Non-pigmented ciliary epithelial cell (primary cell): ENCODE results near the gene SRL.
"Not testable (repeated sequence)": the region's sequence is repeated elsewhere in the genome, so short reads cannot be mapped to it uniquely, and the experiment has no call there.

Experiments used
- DNase-seq: peaks from one replicate; pipeline ENCODE4 v3.0.0-alpha.2; 2010; ENCODE audit warnings: low read depth

SRL gene

GRCh38 chr16:4159726-4160125 is 82.2 kb downstream of the SRL start:
- no peak for DNase-seq

- no peak for DNase-seq
Observed at GRCh38 chr16:4158143-4159093, 83.5 kb downstream of the SRL start.

DNA sequence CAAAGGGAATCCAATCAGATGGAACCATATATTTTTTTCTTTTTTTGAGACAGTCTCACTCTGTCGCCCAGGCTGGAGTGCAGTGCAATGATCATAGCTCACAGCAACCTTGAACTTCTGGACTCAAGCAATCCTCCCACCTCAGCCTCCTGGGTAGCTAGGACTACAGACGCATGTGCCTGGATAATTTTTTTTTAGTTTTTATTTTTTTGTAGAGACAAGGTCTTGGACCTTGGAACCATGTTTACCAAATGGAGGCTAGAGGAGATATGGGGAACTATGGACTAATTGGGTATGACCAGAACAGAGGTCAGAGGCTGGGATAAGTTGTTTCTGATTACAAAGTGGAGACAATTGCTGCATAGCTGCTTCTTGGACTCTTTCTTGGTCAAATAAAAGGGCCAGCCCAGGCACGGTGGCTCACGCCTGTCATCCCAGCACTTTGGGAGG is 84.5 kb downstream of the SRL start:
- no peak for DNase-seq

- DNase-seq: not testable (repeated sequence)
Observed at GRCh38 chr16:4156503-4156902, 85.4 kb downstream of the SRL start.

- not testable (repeated sequence) for DNase-seq
Observed at GRCh38 chr16:4153364-4153763, 88.5 kb downstream of the SRL start.

DNA sequence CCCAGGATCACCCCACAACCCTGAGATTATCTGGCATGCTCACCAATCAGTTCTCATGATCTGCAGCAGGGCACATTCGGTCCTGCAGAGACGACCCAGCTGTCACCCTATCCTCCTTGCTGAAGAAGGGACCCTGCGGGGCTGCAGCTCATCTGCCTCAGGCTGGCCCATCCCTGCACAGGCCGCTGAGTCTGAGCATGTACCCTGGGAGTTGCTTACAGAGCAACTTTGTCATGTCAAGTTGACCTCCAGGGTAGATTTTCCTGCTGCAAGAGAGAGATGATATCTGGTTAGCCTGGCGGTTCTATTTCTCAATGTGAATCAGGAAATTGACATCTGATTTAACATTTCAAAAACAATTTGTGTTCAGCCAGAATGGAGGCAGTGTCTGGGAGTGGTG is 89.6 kb downstream of the SRL start:
- no peak for DNase-seq

DNA sequence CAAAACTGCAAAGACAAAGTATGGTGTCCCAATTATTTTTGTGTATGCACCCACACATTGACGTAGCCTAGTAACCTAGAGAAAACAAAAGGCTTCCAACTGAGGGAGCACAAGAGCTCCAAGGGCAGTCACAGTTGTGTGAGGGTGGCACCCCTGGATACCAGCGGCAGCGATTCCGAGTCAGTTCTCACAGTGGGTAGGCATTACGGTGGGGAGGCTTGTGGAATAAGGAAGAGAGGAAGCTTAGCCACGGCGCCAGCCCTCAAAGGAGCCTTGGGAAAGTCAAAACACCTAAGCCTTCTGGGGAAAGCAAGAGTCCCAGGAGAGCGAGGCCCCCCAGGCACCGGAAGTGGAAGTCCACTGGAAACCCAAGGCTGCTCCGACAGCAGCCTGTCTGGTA is 94.6 kb downstream of the SRL start:
- DNase-seq: no peak

GRCh38 chr16:4142268-4142667 is 99.6 kb downstream of the SRL start:
- no peak for DNase-seq

DNA sequence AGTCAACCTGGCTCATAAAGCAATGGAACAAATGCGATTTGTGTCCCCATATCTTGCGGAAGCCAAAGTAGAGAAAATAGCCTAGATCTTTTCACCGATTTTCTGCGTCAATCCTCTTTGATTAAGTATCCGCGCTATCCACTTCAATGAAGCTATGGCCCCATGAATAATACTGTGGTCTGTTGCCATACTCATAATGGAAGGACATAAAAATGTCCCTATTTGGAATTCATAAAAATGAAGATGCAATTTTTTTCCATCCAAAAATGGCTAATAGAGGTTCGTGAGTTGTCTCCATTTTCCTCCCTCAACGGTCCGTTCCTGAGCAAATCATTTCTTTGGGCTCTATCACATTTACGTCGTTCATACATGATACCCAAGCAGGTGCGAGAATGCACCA is 100.3 kb downstream of the SRL start:
- no peak for DNase-seq

DNA sequence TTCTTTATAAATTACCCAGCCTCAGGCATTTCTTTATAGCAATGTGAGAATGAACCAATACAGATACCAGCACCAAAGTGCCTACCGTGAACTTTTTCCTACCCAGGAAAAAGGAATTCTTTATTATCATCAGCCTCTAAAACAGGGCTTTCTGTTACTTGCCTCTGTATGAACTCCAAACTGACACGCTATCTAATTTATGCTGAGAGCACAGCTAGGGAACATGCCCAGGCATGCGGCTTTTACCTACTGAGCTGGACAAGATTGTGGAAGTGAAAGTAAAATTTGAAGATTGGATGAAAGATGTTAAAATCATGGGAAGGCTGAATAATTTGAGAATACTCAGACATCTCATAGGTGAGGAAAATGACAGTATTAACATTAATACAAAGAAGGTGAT is 101.2 kb downstream of the SRL start:
- DNase-seq: peak; percentile 28

DNA sequence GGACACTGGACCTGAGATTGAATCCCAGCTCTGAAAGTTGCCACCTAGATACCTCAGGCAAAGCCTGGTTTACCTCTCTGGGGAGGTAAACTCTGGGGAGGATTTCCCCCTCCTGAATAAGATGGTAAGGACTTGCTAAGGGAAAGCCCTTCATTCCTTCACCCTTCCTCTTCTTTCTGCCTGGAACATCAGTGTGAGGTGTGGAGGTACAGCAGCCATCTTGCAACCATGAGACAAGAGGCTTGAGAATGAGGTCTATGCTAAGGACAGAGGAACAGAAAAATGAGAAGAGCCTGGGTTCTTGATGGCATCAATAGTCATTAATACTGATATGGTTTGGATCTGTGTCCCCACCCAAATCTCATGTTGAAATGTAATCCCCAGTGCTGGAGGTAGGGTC is 101.9 kb downstream of the SRL start:
- no peak for DNase-seq
